BLaER1 (cell line): Measurements from ENCODE around the gene TMEM167A.

ENCODE experiments used
- H3K27ac ChIP-seq: shearing (Covaris generic); formaldehyde crosslinking; 2 replicates; pipeline ENCODE4 v1.8.1; 2022
- H3K27me3 ChIP-seq: shearing (Covaris generic); formaldehyde crosslinking; 2 replicates; pipeline ENCODE4 v1.8.1; 2022
- H3K36me3 ChIP-seq: shearing (Covaris generic); formaldehyde crosslinking; 2 replicates; pipeline ENCODE4 v1.8.1; 2022
- H3K4me1 ChIP-seq: shearing (Covaris generic); formaldehyde crosslinking; 2 replicates; pipeline ENCODE4 v1.8.1; 2022
- H3K4me2 ChIP-seq: shearing (Covaris generic); formaldehyde crosslinking; 2 replicates; pipeline ENCODE4 v1.8.1; 2022
- H3K4me3 ChIP-seq: shearing (Covaris generic); formaldehyde crosslinking; 2 replicates; pipeline ENCODE4 v1.8.1; 2022
- H3K9ac ChIP-seq: shearing (Covaris generic); formaldehyde crosslinking; 2 replicates; pipeline ENCODE4 v1.8.1; 2022
- H3K9me3 ChIP-seq: shearing (Covaris generic); formaldehyde crosslinking; 2 replicates; pipeline ENCODE4 v1.8.1; 2022
- H4K20me1 ChIP-seq: shearing (Covaris generic); formaldehyde crosslinking; 2 replicates; pipeline ENCODE4 v1.8.1; 2022
- Cebpa-rat ChIP-seq: shearing (Covaris generic); IDR thresholded peaks from 2 replicates; pipeline ENCODE4 v1.8.1; 2022

Gene TMEM167A

DNA sequence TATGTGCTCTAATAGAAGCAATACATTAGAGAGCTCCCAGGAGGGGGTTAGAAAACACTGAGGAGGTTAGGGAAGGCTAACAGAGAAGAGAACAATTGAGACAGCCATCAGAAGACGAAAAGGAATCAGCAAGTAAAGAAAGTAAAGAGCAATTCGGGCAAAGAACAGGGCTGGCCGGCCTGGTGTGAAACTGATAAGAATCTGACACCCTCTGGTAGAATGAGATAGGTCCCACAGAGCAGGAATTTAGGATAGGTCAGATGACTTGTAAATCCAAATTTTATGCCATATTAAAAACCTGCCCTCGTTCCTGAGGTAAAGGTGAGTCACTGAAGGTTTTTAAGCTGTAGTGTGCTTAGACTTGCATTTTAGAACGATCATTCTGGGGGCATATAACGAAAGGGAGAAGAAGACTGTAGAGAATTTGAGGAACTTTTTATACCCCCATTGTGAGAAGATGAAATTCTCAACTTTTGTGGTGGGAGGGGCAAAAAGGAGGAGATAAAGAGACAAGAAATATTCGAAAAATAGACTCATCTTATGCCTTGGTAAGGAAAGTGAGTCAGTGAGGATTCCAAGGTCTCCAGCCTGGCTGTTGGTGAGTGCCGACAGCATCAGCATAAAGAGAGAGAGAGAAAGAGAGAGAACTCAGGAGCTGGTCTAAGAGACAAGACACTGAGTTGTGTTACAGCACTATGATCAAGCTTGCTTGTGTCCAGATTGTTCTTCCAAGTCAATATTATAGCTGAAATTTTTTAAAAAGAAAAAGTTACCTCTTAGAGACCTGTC lies 51.3 kb downstream of the TMEM167A start:
- no peak overlapping the region for H3K4me2 ChIP-seq
- no peak overlapping the region for H3K4me3 ChIP-seq

GRCh38 chr5:83022334-83022733 lies 54.9 kb downstream of the TMEM167A start:
- no peaks in the 10 kb centered on the region for H3K36me3 ChIP-seq
- H4K20me1 ChIP-seq = no peaks in the 10 kb centered on the region
- H3K9ac ChIP-seq = no peak overlapping the region
- no peak for TF ChIP-seq Cebpa-rat
- H3K4me3 ChIP-seq = no peak overlapping the region
- H3K27me3 ChIP-seq = no peaks in the 10 kb centered on the region
- peaks cover 9% of the 10 kb centered on the region for H3K4me1 ChIP-seq
- H3K4me2 ChIP-seq = no peak overlapping the region
- H3K9me3 ChIP-seq = no peaks in the 10 kb centered on the region
- no peak overlapping the region for H3K27ac ChIP-seq

More for the DNA sequence above, 51.3 kb downstream of the TMEM167A start:
- peaks cover 17% of the 10 kb centered on the region for H3K4me1 ChIP-seq
- H3K9me3 ChIP-seq = peaks cover 9% of the 10 kb centered on the region; the same call in 1 of the 2 replicates
- H4K20me1 ChIP-seq = no peaks in the 10 kb centered on the region
- no peak for TF ChIP-seq Cebpa-rat
- H3K36me3 ChIP-seq = no peaks in the 10 kb centered on the region
- no peaks in the 10 kb centered on the region for H3K27me3 ChIP-seq
- 0 out of 2 replicates have a peak overlapping the region, but pooled peaks have one; percentile 49 for H3K27ac ChIP-seq
- no peak overlapping the region for H3K9ac ChIP-seq

DNA sequence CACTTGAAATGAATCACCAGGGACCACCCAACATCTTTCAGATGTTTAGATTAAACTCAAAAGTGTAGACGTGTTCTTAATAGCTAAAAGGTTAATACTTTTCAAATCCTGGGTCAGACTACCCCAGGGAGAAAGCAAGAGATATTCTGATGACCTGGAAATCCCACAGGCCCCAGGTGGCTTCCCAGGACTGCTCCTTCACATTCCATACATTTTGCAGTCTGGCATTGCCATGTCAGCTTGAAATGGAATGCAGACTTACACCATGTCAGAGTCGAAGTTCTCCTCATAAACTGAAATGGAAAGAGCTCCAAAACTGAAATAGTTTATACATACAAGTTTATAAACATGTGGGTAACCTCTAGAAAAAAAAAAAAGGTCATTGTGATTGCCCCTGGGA lies 61.5 kb downstream of the TMEM167A start:
- H3K9ac ChIP-seq = no peak overlapping the region
- no peak for TF ChIP-seq Cebpa-rat
- H3K27ac ChIP-seq = no peak overlapping the region

GRCh38 chr5:83011985-83012384 lies 65.2 kb downstream of the TMEM167A start:
- Histone ChIP-seq H3K27ac (no peak overlapping the region), H4K20me1 (no peaks in the 10 kb centered on the region), H3K9me3 (no peaks in the 10 kb centered on the region), H3K27me3 (no peaks in the 10 kb centered on the region), H3K4me2 (no peak overlapping the region), H3K4me3 (no peak overlapping the region), H3K4me1 (no peaks in the 10 kb centered on the region), H3K36me3 (no peaks in the 10 kb centered on the region), H3K9ac (no peak overlapping the region)
- no peak for TF ChIP-seq Cebpa-rat

More for the DNA sequence above, 61.5 kb downstream of the TMEM167A start:
- no peaks in the 10 kb centered on the region for H3K4me1 ChIP-seq
- H3K27me3 ChIP-seq = no peaks in the 10 kb centered on the region
- H3K4me2 ChIP-seq = no peak overlapping the region
- H3K4me3 ChIP-seq = no peak overlapping the region
- H3K36me3 ChIP-seq = no peaks in the 10 kb centered on the region
- H3K9me3 ChIP-seq = no peaks in the 10 kb centered on the region
- H4K20me1 ChIP-seq = no peaks in the 10 kb centered on the region

DNA sequence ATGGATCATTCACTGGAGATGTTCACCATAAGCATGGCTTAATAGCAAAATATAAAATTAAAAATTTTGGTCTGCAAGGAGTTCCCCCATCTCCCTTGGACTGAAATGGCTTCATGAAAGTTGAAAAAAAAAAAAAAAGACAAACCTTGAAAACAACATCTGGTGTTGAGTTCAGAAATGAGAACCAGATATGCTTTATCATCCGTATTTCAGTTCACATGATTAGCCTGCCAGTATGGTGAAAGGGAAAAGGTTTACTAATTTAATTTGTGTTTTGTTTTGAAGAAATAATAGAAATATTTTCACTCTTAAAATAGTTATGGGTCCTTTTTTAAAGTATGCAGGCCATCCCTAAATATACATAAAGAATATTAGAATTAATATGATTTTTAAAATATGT lies 67.8 kb downstream of the TMEM167A start:
- H4K20me1 ChIP-seq = no peaks in the 10 kb centered on the region
- H3K27me3 ChIP-seq = no peaks in the 10 kb centered on the region
- TF ChIP-seq Cebpa-rat = no peak
- H3K36me3 ChIP-seq = no peaks in the 10 kb centered on the region
- H3K4me2 ChIP-seq = no peak overlapping the region
- H3K9ac ChIP-seq = no peak overlapping the region
- no peak overlapping the region for H3K4me3 ChIP-seq
- H3K4me1 ChIP-seq = no peaks in the 10 kb centered on the region
- H3K9me3 ChIP-seq = no peaks in the 10 kb centered on the region
- H3K27ac ChIP-seq = no peak overlapping the region

GRCh38 chr5:83007755-83008154 lies 69.4 kb downstream of the TMEM167A start:
- Histone ChIP-seq H3K9me3 (no peaks in the 10 kb centered on the region), H3K27ac (no peak overlapping the region), H3K36me3 (no peaks in the 10 kb centered on the region), H3K4me2 (no peak overlapping the region), H3K4me1 (no peaks in the 10 kb centered on the region), H3K4me3 (no peak overlapping the region), H3K9ac (no peak overlapping the region), H4K20me1 (no peaks in the 10 kb centered on the region), H3K27me3 (no peaks in the 10 kb centered on the region)
- no peak for TF ChIP-seq Cebpa-rat

DNA sequence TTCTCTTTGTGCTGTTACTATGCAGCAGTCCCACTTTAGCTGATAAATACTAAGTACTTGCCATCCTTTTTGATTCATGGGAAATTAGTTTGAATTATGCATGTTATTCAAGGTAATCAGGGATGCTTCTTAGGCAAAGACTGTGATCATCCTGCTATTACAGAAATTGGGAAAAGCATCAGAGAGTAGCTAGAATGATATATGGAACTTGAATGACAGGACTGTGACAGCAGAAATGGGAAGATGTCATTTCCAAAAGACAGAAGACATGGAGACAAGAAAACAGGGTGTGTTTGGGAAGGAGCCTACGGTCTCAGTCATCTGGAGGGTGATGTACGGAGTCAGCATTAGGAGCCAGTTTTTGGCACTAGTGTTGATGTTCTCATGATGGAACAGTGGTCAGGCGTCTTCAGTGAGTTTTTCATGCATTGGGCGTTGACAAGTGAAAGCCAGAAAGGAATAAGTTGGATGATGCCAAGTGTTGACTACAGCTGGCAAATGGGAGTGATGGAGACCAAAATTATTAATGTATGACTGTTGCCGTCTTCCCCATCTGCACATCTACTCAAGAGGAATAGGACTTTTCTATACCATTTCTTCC lies 70.4 kb downstream of the TMEM167A start:
- no peak overlapping the region for H3K4me2 ChIP-seq
- no peaks in the 10 kb centered on the region for H3K36me3 ChIP-seq
- H3K27me3 ChIP-seq = no peaks in the 10 kb centered on the region
- no peak overlapping the region for H3K4me3 ChIP-seq
- no peaks in the 10 kb centered on the region for H4K20me1 ChIP-seq
- no peaks in the 10 kb centered on the region for H3K4me1 ChIP-seq
- no peak for TF ChIP-seq Cebpa-rat
- H3K9ac ChIP-seq = no peak overlapping the region
- H3K27ac ChIP-seq = no peak overlapping the region
- no peaks in the 10 kb centered on the region for H3K9me3 ChIP-seq

GRCh38 chr5:83003791-83004190 lies 73.4 kb downstream of the TMEM167A start:
- Histone ChIP-seq H4K20me1 (no peaks in the 10 kb centered on the region), H3K27ac (no peak overlapping the region), H3K4me1 (no peaks in the 10 kb centered on the region), H3K27me3 (no peaks in the 10 kb centered on the region), H3K4me3 (no peak overlapping the region), H3K4me2 (no peak overlapping the region), H3K36me3 (no peaks in the 10 kb centered on the region), H3K9me3 (no peaks in the 10 kb centered on the region), H3K9ac (no peak overlapping the region)
- no peak for TF ChIP-seq Cebpa-rat
